ENCODE data around the gene PLK3.
"Not testable (repeated sequence)": the region's sequence is repeated elsewhere in the genome, so short reads cannot be mapped to it uniquely, and the experiment has no call there.

PLK3 gene

DNA sequence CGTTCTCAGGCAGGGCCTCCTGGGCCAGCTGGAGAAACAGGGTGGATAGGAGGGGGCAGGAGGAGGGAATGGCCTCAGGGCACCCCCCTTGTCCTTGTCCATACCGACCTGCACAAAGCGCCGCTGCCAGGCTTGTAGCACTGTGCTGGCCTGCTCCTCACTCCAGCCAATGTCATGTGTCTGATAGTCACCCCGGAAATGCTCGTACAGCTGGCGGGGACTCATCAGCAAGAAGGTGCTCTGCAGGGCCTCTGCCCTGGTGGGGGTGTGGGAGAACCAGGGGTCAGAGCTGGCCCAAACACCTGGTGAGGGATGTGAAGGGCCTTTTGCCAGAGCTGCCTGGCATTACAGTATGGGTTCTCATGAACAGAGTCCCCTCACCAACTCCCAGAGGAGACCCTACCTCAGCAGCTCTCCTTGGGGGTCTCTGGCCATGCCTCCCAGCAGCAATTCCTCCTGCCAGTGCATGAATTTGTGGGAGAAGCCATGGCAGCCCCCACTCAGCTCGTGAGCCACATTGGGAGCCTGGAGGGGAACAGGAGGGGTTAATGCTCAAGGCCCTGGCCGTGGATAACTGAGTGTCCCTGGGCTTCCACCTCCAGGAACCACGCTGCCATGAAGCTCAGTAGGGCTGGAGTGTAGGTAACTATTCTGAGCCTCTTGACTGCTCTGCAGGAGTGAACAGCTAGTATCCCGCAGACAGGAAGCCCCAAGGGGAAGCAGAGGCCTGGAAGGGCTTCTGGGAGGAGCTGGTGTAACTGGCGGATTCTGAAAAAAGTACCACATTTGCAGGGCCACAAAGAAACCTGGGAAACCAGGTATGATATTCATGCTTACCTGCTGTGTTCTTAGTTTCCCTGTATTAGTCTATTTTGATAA, 29.6 kb downstream of the PLK3 start:
- no peak for DNase-seq (ENCODE audit: low read depth)
- TF ChIP-seq, protein P1, sequence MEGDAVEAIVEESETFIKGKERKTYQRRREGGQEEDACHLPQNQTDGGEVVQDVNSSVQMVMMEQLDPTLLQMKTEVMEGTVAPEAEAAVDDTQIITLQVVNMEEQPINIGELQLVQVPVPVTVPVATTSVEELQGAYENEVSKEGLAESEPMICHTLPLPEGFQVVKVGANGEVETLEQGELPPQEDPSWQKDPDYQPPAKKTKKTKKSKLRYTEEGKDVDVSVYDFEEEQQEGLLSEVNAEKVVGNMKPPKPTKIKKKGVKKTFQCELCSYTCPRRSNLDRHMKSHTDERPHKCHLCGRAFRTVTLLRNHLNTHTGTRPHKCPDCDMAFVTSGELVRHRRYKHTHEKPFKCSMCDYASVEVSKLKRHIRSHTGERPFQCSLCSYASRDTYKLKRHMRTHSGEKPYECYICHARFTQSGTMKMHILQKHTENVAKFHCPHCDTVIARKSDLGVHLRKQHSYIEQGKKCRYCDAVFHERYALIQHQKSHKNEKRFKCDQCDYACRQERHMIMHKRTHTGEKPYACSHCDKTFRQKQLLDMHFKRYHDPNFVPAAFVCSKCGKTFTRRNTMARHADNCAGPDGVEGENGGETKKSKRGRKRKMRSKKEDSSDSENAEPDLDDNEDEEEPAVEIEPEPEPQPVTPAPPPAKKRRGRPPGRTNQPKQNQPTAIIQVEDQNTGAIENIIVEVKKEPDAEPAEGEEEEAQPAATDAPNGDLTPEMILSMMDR (IDR thresholded peaks at IDR 0.05; ENCODE audit: control insufficient read depth, insufficient read depth, low read depth, low read length, missing control alignments): no peak
- no peak overlapping the region for H3K4me3 ChIP-seq (ENCODE audit: control insufficient read depth, low read depth, low read length)

DNA sequence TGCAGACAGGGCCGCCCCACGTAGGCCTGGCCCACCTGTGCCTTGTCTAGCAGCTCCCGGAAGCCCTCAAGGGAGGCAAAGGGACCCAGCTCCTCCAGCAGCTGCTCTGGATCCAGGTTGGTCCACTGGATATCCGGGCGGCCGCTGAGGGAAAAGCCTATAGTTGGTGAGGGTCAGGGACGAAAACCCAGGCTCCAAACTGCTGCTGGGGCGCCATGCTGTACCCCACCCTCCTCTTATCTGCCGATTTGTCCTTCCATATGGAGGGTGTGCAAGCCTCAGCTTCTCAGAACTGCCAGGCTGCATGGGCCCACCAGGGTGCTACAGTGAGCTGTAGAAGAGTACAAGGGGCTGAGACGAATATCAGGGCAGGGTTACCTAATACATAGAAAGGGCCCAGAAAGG, 30.7 kb downstream of the PLK3 start:
- DNase-seq (ENCODE audit: low read depth): no peak
- no peak overlapping the region for H3K4me3 ChIP-seq (ENCODE audit: control insufficient read depth, low read depth, low read length)
- TF ChIP-seq, protein P1 (IDR thresholded peaks at IDR 0.05; ENCODE audit: control insufficient read depth, insufficient read depth, low read depth, low read length, missing control alignments): no peak

DNA sequence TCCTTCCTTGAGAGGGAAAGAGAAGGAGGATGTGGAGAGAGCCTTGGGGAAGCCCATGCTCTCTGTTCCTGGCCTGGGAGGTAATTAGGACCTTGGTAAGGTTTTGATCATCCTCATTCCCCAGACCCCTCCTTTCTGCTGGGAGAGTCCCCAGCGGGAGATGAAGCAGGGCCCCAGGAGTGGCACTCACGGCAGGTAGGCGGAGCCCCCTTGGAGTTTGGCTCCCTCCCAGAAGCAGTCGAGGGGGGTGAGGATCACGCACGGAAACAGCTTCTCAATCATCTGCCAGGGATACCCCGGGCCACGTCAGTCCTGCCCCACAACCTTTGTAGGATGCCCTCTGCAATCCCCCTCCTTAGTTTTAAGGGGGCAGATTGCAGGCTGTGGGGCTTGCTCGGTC, 31.3 kb downstream of the PLK3 start:
- TF ChIP-seq, protein P1 (IDR thresholded peaks at IDR 0.05; ENCODE audit: control insufficient read depth, insufficient read depth, low read depth, low read length, missing control alignments): no peak
- no peak overlapping the region for H3K4me3 ChIP-seq (ENCODE audit: control insufficient read depth, low read depth, low read length)
- DNase-seq (ENCODE audit: low read depth): no peak

DNA sequence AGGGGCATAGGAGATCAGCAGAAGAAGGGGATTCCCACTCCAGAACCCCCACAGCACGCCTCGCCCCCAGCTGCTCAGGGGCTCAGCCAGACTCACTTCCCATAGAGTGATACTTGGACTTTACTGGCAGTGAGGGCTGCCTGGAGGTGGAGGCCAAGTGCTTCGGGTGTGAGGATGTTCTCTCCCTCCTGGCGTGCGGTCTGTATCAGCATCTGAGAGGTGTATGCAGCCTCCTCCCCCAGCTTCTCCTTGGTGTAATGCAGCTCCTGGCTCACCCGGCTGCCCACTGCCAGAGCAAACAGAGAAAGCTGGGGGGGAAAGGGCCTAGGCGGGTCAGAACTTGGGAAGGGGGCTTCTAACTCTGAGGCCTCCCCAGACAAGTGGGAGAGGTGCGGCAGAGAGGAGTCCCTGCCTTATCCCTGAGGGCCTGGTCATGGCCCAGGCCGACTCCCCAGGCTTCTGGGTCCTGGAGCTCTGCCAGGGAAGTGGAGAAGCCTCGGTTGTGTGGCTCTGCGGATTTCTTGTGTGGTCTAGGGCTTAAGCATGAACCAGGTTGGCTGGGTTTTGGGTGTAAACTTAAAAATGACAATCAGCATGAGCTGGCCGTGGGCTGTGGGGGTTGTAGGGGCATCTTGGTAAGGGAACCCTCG, 32.0 kb downstream of the PLK3 start:
- TF ChIP-seq, protein P1 (IDR thresholded peaks at IDR 0.05; ENCODE audit: control insufficient read depth, insufficient read depth, low read depth, low read length, missing control alignments): no peak
- H3K4me3 ChIP-seq (ENCODE audit: control insufficient read depth, low read depth, low read length): no peak overlapping the region
- DNase-seq (ENCODE audit: low read depth): no peak

DNA sequence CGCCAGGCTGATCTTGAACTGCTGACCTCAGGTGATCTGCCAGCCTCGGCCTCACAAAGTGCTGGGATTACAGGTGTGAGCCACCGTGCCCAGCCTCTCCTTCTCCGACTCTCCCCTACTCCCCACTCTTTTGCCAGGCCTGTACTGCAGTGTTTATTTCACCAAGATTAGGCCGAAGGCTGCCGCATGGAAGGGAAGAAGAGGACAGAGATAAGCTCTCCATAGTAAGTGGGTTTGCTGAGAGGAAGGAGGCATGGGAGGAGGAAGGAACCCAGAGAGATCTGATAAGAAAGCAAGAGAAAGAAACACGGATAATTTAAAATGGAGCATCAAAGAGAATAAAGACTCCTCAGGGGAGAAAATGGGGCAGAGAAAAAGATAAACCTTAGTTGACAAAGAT, 34.2 kb downstream of the PLK3 start:
- TF ChIP-seq, protein P1 (IDR thresholded peaks at IDR 0.05; ENCODE audit: control insufficient read depth, insufficient read depth, low read depth, low read length, missing control alignments): no peak
- DNase-seq (ENCODE audit: low read depth): no peak
- no peak overlapping the region for H3K4me3 ChIP-seq (ENCODE audit: control insufficient read depth, low read depth, low read length)

DNA sequence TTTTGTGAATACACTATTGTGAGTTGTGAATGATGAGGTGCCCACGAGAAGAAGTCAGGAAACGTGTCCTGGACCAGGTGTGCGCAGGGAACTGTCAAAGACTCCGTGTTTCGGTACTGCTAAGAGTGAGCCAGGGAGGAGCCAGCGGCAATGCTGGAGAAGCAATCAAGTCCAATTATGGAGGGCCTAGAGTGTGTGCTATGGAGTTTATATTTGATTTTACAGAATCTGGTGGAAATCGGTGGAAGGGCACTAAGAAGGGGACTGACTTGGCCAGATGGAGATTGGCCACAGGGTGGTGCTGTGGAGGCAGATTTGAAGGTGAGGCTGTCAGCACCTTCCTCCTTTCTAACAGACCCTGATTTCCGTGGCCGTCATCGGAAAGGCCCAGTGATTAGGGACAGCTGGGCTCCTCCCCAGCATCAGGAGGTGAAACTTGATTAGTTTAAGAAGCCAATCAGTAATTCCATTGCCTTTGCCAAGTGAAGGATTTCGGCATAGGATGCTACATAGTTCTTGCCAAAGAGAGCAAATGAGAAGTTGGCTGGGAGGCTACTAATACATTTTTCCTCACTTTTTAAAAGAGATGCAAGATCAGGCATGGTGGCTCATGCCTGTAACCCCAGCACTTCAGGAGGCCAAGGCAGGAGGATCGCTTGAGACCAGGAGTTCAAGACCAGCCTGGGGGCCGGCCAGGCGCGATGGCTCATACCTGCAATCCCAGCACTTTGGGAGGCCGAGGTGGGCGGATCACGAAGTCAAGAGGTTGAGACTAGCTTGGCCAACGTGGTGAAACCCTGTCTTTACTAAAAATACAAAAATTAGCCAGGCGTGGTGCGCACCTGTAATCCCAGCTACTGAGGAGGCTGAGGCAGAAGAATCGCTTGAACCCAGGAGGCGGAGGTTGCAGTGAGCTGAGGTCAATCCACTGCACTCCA, 35.8 kb downstream of the PLK3 start:
- TF ChIP-seq, protein P1 (IDR thresholded peaks at IDR 0.05; ENCODE audit: control insufficient read depth, insufficient read depth, low read depth, low read length, missing control alignments): peak; percentile 87
- H3K4me3 ChIP-seq (ENCODE audit: control insufficient read depth, low read depth, low read length): no peak overlapping the region
- DNase-seq (ENCODE audit: low read depth): peak; percentile 46

DNA sequence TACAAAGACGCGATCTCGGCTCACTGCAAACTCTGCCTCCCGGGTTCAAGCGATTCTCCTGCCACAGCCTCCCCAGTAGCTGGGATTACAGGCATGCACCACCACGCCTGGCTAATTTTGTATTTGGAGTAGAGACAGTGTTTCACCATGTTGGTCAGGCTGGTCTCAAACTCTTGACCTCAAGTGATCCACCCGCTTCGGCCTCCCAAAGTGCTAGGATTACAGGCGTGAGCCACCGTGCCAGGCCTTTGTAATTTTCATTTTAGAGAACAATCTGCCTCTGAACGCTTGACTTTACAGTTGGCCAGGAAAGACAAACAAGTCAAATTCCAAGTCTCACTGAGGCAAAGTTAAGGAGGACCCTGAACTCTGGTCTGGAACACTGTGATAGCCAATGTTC, 38.1 kb downstream of the PLK3 start:
- DNase-seq (ENCODE audit: low read depth): not testable (repeated sequence)

More for the DNA sequence above, 38.1 kb downstream of the PLK3 start:
- not testable (repeated sequence) for H3K4me3 ChIP-seq (ENCODE audit: control insufficient read depth, low read depth, low read length)

Data from AG09309 (cell line).